Liver (tissue), 9 donors: ENCODE measurements around the gene ILF3. TPM values are rescaled to one million over a fixed set of nuclear protein-coding genes. Genes with fewer than 3 reads are reported as not detected.

Experiments used
- DNase-seq: peaks from one replicate; pipeline ENCODE4 v3.0.0-alpha.2; 2017; ENCODE audit warnings: low spot score
- H3K27ac ChIP-seq, 2 donors: one replicate each; pipeline ENCODE4 v1.7.0; 2013; ENCODE audit warnings: inconsistent platforms in 2 of 2, low read length in 2 of 2, control low read depth in 1 of 2, low read depth in 1 of 2, mild to moderate bottlenecking in 1 of 2
- H3K27me3 ChIP-seq, 4 donors: one replicate each; pipeline versions ENCODE4 v1.6.1 to v1.7.0; 2013; ENCODE audit warnings: low read length in 3 of 4, inconsistent platforms in 1 of 4, mild to moderate bottlenecking in 1 of 4, moderate library complexity in 1 of 4; ENCODE audit not compliant: control insufficient read depth in 4 of 4, insufficient read depth in 4 of 4
- H3K36me3 ChIP-seq, 4 donors: one replicate each; pipeline versions ENCODE4 v1.6.1 to v1.7.0; 2013; ENCODE audit warnings: low read length in 3 of 4, mild to moderate bottlenecking in 3 of 4, low read depth in 1 of 4, moderate library complexity in 1 of 4; ENCODE audit not compliant: control insufficient read depth in 4 of 4, insufficient read depth in 3 of 4
- H3K4me1 ChIP-seq, 4 donors: one replicate each; pipeline versions ENCODE4 v1.6.1 to v1.7.0; 2013; ENCODE audit warnings: low read length in 3 of 4, mild to moderate bottlenecking in 3 of 4, moderate library complexity in 1 of 4; ENCODE audit not compliant: control insufficient read depth in 4 of 4, insufficient read depth in 4 of 4
- H3K4me3 ChIP-seq, 3 donors: one replicate each; pipeline versions ENCODE4 v1.6.1 to v1.7.0; 2013; ENCODE audit warnings: low read length in 3 of 3, control low read depth in 1 of 3, low read depth in 1 of 3, mild to moderate bottlenecking in 1 of 3
- H3K9ac ChIP-seq, 2 donors: one replicate each; pipeline ENCODE4 v1.7.0; 2013; ENCODE audit warnings: low read length in 2 of 2, mild to moderate bottlenecking in 2 of 2, moderate library complexity in 2 of 2, control low read depth in 1 of 2, low read depth in 1 of 2
- H3K9me3 ChIP-seq, 4 donors: one replicate each; pipeline versions ENCODE4 v1.6.1 to v1.7.0; 2013; ENCODE audit warnings: low read length in 3 of 4; ENCODE audit not compliant: control insufficient read depth in 4 of 4
- EGR1 ChIP-seq, 2 donors: IDR thresholded peaks; 2 replicates each; pipeline ENCODE4 v1.6.1; 2016 to 2018; ENCODE audit warnings: antibody characterized with exemption in 2 of 2, low read depth in 2 of 2
- FOXA1 ChIP-seq: IDR thresholded peaks from 2 replicates; pipeline ENCODE4 v1.6.1; 2016; ENCODE audit warnings: antibody characterized with exemption
- HNF4A ChIP-seq, 2 donors: conservative IDR thresholded peaks; 2 replicates each; pipeline ENCODE4 v1.6.1; 2016; ENCODE audit warnings: antibody characterized with exemption in 2 of 2, mild to moderate bottlenecking in 2 of 2
- HNF4G ChIP-seq: IDR thresholded peaks from 2 replicates; pipeline ENCODE4 v1.6.1; 2016; ENCODE audit warnings: antibody characterized with exemption
- JUND ChIP-seq, 2 donors: IDR thresholded peaks; 2 replicates each; pipeline ENCODE4 v1.6.1; 2016; ENCODE audit warnings: antibody characterized with exemption in 2 of 2
- NR2F2 ChIP-seq: IDR thresholded peaks from 2 replicates; pipeline ENCODE4 v1.6.1; 2016; ENCODE audit warnings: antibody characterized with exemption
- RAD21 ChIP-seq, 2 donors: IDR thresholded peaks; 2 replicates each; pipeline ENCODE4 v1.6.1; 2016; ENCODE audit warnings: antibody characterized with exemption in 2 of 2, mild to moderate bottlenecking in 2 of 2
- RXRA ChIP-seq, 2 donors: IDR thresholded peaks; 2 replicates each; pipeline ENCODE4 v1.6.1; 2017 to 2018; ENCODE audit warnings: antibody characterized with exemption in 2 of 2, mild to moderate bottlenecking in 1 of 2
- SP1 ChIP-seq: IDR thresholded peaks from 2 replicates; pipeline ENCODE4 v1.6.1; 2018; ENCODE audit warnings: antibody characterized with exemption, mild to moderate bottlenecking
- TAF1 ChIP-seq: conservative IDR thresholded peaks from 2 replicates; pipeline ENCODE4 v1.6.1; 2016; ENCODE audit warnings: antibody characterized with exemption, mild to moderate bottlenecking
- WGBS: extraction: QIAGEN DNeasy Blood & Tissue Kit; methylation state at CpG from one replicate; pipeline ENCODE4 v1.1.7; 2013; 5-methylcytosine and 5-hydroxymethylcytosine counted together
- polyA plus RNA-seq, 2 donors: library from polyadenylated mRNA; stranded (reverse) in 1 of 2; unstranded in 1 of 2; fragments of 200-250 nt in 1 of 2; fragments of >200 nt in 1 of 2; fragmentation: Nextera tagmentation in 1 of 2; extraction: Ambion mirVana in 1 of 2; gene quantifications; one replicate each; pipeline versions ENCODE4 v1.2.1 to v1.2.3, GENCODE V29; 2013 to 2015
- total RNA-seq, 2 donors: library from RNA; depleted of rRNA; stranded (reverse); fragments of >200 nt; gene quantifications; one replicate each; pipeline ENCODE4 v1.2.3, GENCODE V29; 2014
- TF ChIP-seq, protein P1 (sequence below): IDR thresholded peaks from 2 replicates; pipeline ENCODE4 v1.6.1; 2016; ENCODE audit warnings: antibody characterized with exemption
- TF ChIP-seq, protein P2 (sequence below): fragments of 150-350 bp; IDR thresholded peaks from 2 replicates; pipeline ENCODE4 v1.5.1; 2017; ENCODE audit warnings: improper control_type of control experiment, low read depth, low read length; ENCODE audit not compliant: missing input control
- TF ChIP-seq, protein P3 (sequence below): IDR thresholded peaks from 2 replicates; pipeline ENCODE4 v1.6.1; 2016; ENCODE audit warnings: antibody characterized with exemption
- TF ChIP-seq, protein P4 (sequence below): IDR thresholded peaks from 2 replicates; pipeline ENCODE4 v1.6.1; 2016; ENCODE audit warnings: antibody characterized with exemption, mild to moderate bottlenecking
- donor health status: healthy.
- donor health status: healthy.
- donor health status: healthy.
- donor health status: healthy.
- donor health status: healthy.

Gene ILF3
- total and polyA plus RNA-seq, 4 donors, result 31.7 to 85.1 (median 42.9) TPM

DNA sequence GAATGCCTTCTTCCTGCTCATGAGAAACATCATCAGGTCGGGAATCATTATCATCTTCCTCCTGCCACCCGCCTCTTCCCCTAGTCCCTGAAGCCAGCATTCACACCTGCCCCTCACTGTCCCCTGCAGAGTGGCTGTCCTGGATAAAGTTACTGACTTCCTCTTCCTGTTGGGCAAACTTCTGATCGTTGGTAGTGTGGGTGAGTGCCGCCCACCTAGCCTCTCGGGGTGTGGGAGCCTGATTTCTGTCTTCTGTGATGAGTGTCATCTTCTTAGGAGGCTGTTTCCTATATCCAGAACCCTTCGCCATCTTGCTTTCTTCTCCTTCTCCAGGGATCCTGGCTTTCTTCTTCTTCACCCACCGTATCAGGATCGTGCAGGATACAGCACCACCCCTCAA, 16.3 kb upstream of the ILF3 start:
- peaks cover 0 to 5% (median 2%) of the 10 kb centered on the region in 4 donors for H3K36me3 ChIP-seq
- no peak overlapping the region for H3K27ac ChIP-seq
- no peak overlapping the region for H3K4me3 ChIP-seq
- WGBS, result 80% methylated on average over 8 of the region's 8 CpGs
- DNase-seq, result no peak
- H3K9me3 ChIP-seq, result no peaks in the 10 kb centered on the region
- peaks cover 0 to 8% (median 4%) of the 10 kb centered on the region in 4 donors for H3K4me1 ChIP-seq
- H3K9ac ChIP-seq, result no peak overlapping the region
- TF ChIP-seq, protein P1, sequence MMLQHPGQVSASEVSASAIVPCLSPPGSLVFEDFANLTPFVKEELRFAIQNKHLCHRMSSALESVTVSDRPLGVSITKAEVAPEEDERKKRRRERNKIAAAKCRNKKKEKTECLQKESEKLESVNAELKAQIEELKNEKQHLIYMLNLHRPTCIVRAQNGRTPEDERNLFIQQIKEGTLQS, result no peak
- TF ChIP-seq SP1 (no peak), JUND (IDR thresholded peaks at IDR 0.05) (no peak), HNF4G (no peak)
- TF ChIP-seq, protein P2, sequence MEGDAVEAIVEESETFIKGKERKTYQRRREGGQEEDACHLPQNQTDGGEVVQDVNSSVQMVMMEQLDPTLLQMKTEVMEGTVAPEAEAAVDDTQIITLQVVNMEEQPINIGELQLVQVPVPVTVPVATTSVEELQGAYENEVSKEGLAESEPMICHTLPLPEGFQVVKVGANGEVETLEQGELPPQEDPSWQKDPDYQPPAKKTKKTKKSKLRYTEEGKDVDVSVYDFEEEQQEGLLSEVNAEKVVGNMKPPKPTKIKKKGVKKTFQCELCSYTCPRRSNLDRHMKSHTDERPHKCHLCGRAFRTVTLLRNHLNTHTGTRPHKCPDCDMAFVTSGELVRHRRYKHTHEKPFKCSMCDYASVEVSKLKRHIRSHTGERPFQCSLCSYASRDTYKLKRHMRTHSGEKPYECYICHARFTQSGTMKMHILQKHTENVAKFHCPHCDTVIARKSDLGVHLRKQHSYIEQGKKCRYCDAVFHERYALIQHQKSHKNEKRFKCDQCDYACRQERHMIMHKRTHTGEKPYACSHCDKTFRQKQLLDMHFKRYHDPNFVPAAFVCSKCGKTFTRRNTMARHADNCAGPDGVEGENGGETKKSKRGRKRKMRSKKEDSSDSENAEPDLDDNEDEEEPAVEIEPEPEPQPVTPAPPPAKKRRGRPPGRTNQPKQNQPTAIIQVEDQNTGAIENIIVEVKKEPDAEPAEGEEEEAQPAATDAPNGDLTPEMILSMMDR, result no peak
- H3K27me3 ChIP-seq, result no peaks in the 10 kb centered on the region

DNA sequence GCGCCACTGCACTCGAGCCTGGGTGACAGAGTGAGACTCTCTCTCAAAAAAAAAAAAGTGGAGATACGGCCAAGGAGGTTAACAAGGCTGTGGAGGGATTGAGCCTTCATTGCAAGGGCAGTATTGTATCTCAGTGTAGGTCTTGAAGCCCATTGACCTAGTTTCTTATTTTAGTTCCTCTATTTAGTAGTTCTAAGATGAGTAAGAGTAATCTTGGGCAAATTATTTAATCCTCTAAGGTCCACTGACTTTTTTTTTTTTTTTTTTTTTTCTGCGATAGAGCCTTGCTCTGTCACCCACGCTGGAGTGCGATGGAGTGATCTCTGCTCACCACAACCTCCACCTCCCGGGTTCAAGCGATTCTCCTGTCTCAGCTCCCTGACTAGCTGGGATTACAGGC, 14.3 kb upstream of the ILF3 start:
- peaks cover 0 to 14% (median 3%) of the 10 kb centered on the region in 4 donors for H3K4me1 ChIP-seq
- H3K27me3 ChIP-seq, result no peaks in the 10 kb centered on the region
- H3K27ac ChIP-seq, result no peak overlapping the region
- no peak overlapping the region for H3K9ac ChIP-seq
- no peak overlapping the region for H3K4me3 ChIP-seq
- H3K36me3 ChIP-seq, result peaks cover 0 to 2% (median 2%) of the 10 kb centered on the region in 4 donors
- no peaks in the 10 kb centered on the region for H3K9me3 ChIP-seq
- no peak for DNase-seq
- TF ChIP-seq TAF1 (no peak), HNF4A (conservative IDR thresholded peaks at IDR 0.05) (no peak), NR2F2 (no peak), FOXA1 (no peak), RAD21 (IDR thresholded peaks at IDR 0.05) (no peak), HNF4G (no peak), SP1 (no peak), RXRA (IDR thresholded peaks at IDR 0.05) (no peak), EGR1 (IDR thresholded peaks at IDR 0.05; ENCODE audit: low read depth in 2 of 2) (no peak)
- TF ChIP-seq, protein P1, result no peak
- TF ChIP-seq, protein P3, sequence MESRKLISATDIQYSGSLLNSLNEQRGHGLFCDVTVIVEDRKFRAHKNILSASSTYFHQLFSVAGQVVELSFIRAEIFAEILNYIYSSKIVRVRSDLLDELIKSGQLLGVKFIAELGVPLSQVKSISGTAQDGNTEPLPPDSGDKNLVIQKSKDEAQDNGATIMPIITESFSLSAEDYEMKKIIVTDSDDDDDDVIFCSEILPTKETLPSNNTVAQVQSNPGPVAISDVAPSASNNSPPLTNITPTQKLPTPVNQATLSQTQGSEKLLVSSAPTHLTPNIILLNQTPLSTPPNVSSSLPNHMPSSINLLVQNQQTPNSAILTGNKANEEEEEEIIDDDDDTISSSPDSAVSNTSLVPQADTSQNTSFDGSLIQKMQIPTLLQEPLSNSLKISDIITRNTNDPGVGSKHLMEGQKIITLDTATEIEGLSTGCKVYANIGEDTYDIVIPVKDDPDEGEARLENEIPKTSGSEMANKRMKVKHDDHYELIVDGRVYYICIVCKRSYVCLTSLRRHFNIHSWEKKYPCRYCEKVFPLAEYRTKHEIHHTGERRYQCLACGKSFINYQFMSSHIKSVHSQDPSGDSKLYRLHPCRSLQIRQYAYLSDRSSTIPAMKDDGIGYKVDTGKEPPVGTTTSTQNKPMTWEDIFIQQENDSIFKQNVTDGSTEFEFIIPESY, result no peak
- TF ChIP-seq, protein P4, sequence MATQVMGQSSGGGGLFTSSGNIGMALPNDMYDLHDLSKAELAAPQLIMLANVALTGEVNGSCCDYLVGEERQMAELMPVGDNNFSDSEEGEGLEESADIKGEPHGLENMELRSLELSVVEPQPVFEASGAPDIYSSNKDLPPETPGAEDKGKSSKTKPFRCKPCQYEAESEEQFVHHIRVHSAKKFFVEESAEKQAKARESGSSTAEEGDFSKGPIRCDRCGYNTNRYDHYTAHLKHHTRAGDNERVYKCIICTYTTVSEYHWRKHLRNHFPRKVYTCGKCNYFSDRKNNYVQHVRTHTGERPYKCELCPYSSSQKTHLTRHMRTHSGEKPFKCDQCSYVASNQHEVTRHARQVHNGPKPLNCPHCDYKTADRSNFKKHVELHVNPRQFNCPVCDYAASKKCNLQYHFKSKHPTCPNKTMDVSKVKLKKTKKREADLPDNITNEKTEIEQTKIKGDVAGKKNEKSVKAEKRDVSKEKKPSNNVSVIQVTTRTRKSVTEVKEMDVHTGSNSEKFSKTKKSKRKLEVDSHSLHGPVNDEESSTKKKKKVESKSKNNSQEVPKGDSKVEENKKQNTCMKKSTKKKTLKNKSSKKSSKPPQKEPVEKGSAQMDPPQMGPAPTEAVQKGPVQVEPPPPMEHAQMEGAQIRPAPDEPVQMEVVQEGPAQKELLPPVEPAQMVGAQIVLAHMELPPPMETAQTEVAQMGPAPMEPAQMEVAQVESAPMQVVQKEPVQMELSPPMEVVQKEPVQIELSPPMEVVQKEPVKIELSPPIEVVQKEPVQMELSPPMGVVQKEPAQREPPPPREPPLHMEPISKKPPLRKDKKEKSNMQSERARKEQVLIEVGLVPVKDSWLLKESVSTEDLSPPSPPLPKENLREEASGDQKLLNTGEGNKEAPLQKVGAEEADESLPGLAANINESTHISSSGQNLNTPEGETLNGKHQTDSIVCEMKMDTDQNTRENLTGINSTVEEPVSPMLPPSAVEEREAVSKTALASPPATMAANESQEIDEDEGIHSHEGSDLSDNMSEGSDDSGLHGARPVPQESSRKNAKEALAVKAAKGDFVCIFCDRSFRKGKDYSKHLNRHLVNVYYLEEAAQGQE, result no peak
- TF ChIP-seq, protein P2, result no peak
- 93% methylated on average over 8 of the region's 8 CpGs for WGBS
